Neural cell (in vitro differentiated cells): Measurements from ENCODE around the gene NOTCH2.

Experiments
- CTCF ChIP-seq: fragments of 450-650 bp; IDR thresholded peaks from 2 replicates; pipeline ENCODE4 v1.5.1; 2014; ENCODE audit warnings: antibody characterized with exemption, mild to moderate bottlenecking, moderate library complexity; ENCODE audit not compliant: poor library complexity, severe bottlenecking
- EP300 ChIP-seq: fragments of 450-650 bp; conservative IDR thresholded peaks from 2 replicates; pipeline ENCODE4 v1.6.1; 2014; ENCODE audit warnings: antibody characterized with exemption, mild to moderate bottlenecking, moderate library complexity; ENCODE audit not compliant: poor library complexity, severe bottlenecking
- EZH2 ChIP-seq: fragments of 200-600, 300-800 bp; shearing (Covaris generic), sonication (generic); IDR thresholded peaks from 2 replicates; pipeline ENCODE4 v1.6.1; 2014; ENCODE audit warnings: antibody characterized with exemption, low read length, borderline replicate concordance, mild to moderate bottlenecking; ENCODE audit not compliant: insufficient read depth, poor library complexity, severe bottlenecking
- MXI1 ChIP-seq: fragments of 450-650 bp; conservative IDR thresholded peaks from 2 replicates; pipeline ENCODE4 v1.6.1; 2014; ENCODE audit warnings: antibody characterized with exemption, mild to moderate bottlenecking; ENCODE audit not compliant: poor library complexity, severe bottlenecking
- POLR2AphosphoS5 ChIP-seq: IDR thresholded peaks from 2 replicates; pipeline ENCODE4 v1.6.1; 2012
- RAD21 ChIP-seq: fragments of 450-650 bp; conservative IDR thresholded peaks from 2 replicates; pipeline ENCODE4 v1.6.1; 2014; ENCODE audit warnings: antibody characterized with exemption, mild to moderate bottlenecking, moderate library complexity
- SMC3 ChIP-seq: fragments of 450-650 bp; conservative IDR thresholded peaks from 2 replicates; pipeline ENCODE4 v1.6.1; 2014; ENCODE audit warnings: antibody characterized with exemption, mild to moderate bottlenecking, moderate library complexity; ENCODE audit not compliant: poor library complexity
- TAF1 ChIP-seq: IDR thresholded peaks from 2 replicates; pipeline ENCODE4 v1.6.1; 2012; ENCODE audit warnings: low read depth
- TF ChIP-seq, protein P1 (sequence below): IDR thresholded peaks from 2 replicates; pipeline ENCODE4 v1.6.1; 2012; ENCODE audit warnings: borderline replicate concordance

DNA sequence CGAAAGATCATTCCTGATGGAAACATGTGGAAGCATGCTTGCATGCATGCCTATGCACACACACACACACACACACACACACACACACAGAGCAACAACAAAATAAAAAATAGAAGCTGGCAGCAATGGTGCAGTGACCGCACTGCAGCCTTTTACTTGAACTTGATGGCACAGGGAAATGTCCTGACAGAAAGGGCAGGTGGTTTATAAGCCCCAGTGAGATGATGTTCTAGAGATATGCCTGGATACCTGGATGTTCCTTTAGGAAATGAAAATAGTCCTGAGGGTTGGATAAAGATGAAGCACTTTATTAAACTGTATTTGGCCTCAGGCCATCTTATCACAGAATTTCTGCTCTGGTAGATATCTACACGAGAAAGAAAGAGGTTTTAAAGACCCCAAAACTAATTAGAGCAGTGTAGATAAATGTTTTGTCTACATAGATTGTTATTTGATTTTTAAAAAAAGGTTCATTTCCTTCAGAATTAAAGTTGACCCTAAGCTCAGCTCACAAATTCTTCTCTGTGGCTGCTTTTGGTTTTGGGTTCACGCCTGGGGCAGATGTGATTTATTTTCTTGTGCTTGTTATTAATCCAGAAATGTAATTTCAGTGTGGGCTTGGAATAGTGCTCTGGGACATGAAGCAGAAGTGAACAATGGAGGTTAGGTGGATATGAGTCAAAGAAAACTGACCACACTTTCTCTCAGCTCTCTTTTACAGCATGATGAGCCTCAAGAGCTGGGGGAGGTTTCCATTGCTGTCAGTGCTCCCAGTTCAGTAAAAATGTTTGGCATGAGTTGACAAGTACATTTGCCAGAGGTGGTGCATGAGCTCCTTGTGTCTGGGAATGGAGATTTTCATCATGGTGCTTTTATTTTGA lies 196.1 kb downstream of the NOTCH2 start:
- TF ChIP-seq RAD21 (no peak), CTCF (no peak), SMC3 (no peak), EZH2 (no peak), TAF1 (no peak), MXI1 (no peak), EP300 (no peak), POLR2AphosphoS5 (no peak)
- TF ChIP-seq, protein P1, sequence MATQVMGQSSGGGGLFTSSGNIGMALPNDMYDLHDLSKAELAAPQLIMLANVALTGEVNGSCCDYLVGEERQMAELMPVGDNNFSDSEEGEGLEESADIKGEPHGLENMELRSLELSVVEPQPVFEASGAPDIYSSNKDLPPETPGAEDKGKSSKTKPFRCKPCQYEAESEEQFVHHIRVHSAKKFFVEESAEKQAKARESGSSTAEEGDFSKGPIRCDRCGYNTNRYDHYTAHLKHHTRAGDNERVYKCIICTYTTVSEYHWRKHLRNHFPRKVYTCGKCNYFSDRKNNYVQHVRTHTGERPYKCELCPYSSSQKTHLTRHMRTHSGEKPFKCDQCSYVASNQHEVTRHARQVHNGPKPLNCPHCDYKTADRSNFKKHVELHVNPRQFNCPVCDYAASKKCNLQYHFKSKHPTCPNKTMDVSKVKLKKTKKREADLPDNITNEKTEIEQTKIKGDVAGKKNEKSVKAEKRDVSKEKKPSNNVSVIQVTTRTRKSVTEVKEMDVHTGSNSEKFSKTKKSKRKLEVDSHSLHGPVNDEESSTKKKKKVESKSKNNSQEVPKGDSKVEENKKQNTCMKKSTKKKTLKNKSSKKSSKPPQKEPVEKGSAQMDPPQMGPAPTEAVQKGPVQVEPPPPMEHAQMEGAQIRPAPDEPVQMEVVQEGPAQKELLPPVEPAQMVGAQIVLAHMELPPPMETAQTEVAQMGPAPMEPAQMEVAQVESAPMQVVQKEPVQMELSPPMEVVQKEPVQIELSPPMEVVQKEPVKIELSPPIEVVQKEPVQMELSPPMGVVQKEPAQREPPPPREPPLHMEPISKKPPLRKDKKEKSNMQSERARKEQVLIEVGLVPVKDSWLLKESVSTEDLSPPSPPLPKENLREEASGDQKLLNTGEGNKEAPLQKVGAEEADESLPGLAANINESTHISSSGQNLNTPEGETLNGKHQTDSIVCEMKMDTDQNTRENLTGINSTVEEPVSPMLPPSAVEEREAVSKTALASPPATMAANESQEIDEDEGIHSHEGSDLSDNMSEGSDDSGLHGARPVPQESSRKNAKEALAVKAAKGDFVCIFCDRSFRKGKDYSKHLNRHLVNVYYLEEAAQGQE: no peak
